NCI-H2107 treated with DMSO at 0.1 percent for 48 hours (cell line): ENCODE data around the gene LARGE1.

Experiments used
- DNase-seq: peaks from one replicate; lab custom pipeline; 2025; ENCODE audit not compliant: unreplicated experiment; lab: John Stamatoyannopoulos, UW

The LARGE1 gene

GRCh38 chr22:33739516-33739915 lies 180.8 kb downstream of the LARGE1 start:
- DNase-seq: no peak

GRCh38 chr22:33737662-33738061 lies 182.6 kb downstream of the LARGE1 start:
- no peak for DNase-seq

- no peak for DNase-seq
Observed at GRCh38 chr22:33735978-33736377, 184.3 kb downstream of the LARGE1 start.

GRCh38 chr22:33728847-33729246 lies 191.4 kb downstream of the LARGE1 start:
- no peak for DNase-seq

- no peak for DNase-seq
Observed at GRCh38 chr22:33726294-33726734, 194.0 kb downstream of the LARGE1 start.

- DNase-seq: no peak
Observed at GRCh38 chr22:33723915-33724314, 196.4 kb downstream of the LARGE1 start.

- DNase-seq: no peak
Observed at GRCh38 chr22:33722816-33723215, 197.5 kb downstream of the LARGE1 start.

GRCh38 chr22:33720166-33720878 lies 200.0 kb downstream of the LARGE1 start:
- no peak for DNase-seq

- DNase-seq: no peak
Observed at GRCh38 chr22:33717694-33718396, 202.4 kb downstream of the LARGE1 start.

GRCh38 chr22:33715237-33715985 lies 204.9 kb downstream of the LARGE1 start:
- DNase-seq: no peak

- DNase-seq: no peak
Observed at GRCh38 chr22:33710326-33710725, 209.9 kb downstream of the LARGE1 start.

- no peak for DNase-seq
Observed at GRCh38 chr22:33707581-33707980, 212.7 kb downstream of the LARGE1 start.

GRCh38 chr22:33706100-33706499 lies 214.2 kb downstream of the LARGE1 start:
- no peak for DNase-seq

GRCh38 chr22:33699176-33699575 lies 221.1 kb downstream of the LARGE1 start:
- DNase-seq: no peak

GRCh38 chr22:33697640-33698039 lies 222.6 kb downstream of the LARGE1 start:
- no peak for DNase-seq

GRCh38 chr22:33691057-33691630 lies 229.1 kb downstream of the LARGE1 start:
- DNase-seq: no peak

- DNase-seq: no peak
Observed at GRCh38 chr22:33688903-33689302, 231.4 kb downstream of the LARGE1 start.

- no peak for DNase-seq
Observed at GRCh38 chr22:33687464-33687863, 232.8 kb downstream of the LARGE1 start.

GRCh38 chr22:33684087-33684486 lies 236.2 kb downstream of the LARGE1 start:
- DNase-seq: no peak

- no peak for DNase-seq
Observed at GRCh38 chr22:33682927-33683326, 237.3 kb downstream of the LARGE1 start.

GRCh38 chr22:33680632-33681031 lies 239.6 kb downstream of the LARGE1 start:
- DNase-seq: no peak
